HAP-1 (cell line): ENCODE measurements around the gene HEXB.

Experiments used
- DNase-seq, 2 experiments: peaks; one replicate each; pipeline ENCODE4 v3.0.0-alpha.2; 2016 to 2020; ENCODE audit warnings: low spot score in 2 of 2
- H3K27me3 ChIP-seq: fragments of 250-450 bp; sonication (Bioruptor Pico); 2 replicates; pipeline ENCODE4 v1.5.1; 2020; ENCODE audit warnings: low read depth, mild to moderate bottlenecking, moderate library complexity
- H3K36me3 ChIP-seq: fragments of 250-450 bp; sonication (Bioruptor Pico); replicated peaks from 2 replicates; pipeline ENCODE4 v1.5.1; 2020; ENCODE audit warnings: mild to moderate bottlenecking
- H3K4me1 ChIP-seq: fragments of 250-450 bp; sonication (Bioruptor Pico); 2 replicates; pipeline ENCODE4 v1.5.1; 2020; ENCODE audit warnings: mild to moderate bottlenecking
- H3K4me3 ChIP-seq: fragments of 250-450 bp; sonication (Bioruptor Pico); 2 replicates; pipeline ENCODE4 v1.5.1; 2020; ENCODE audit warnings: mild to moderate bottlenecking, moderate library complexity
- H3K9me3 ChIP-seq: fragments of 250-450 bp; sonication (Bioruptor Pico); 2 replicates; pipeline ENCODE4 v1.5.1; 2020; ENCODE audit warnings: mild to moderate bottlenecking, moderate library complexity
- in situ Hi-C: fragments of 300-500 bp; cut with MboI; formaldehyde crosslinking; loops from 3 replicates; pipeline ENCODE4 v1.14.3; 2020; ENCODE audit warnings: low sequenced_read_pairs, inconsistent platforms, mixed read lengths

The HEXB gene

GRCh38 chr5:74684900-74685851 lies at the start of gene HEXB:
TSS of gene HEXB (plus strand) at chr5:74685233. CDS start at chr5:74685261, 28 bp downstream.
- in situ Hi-C loops, result no loop called here
- Histone ChIP-seq H3K4me3 (peak within 1 kb of the TSS; percentile 69), H3K9me3 (no peaks in the 10 kb centered on the region), H3K4me1 (peaks cover 7% of the 10 kb centered on the region), H3K36me3 (peaks cover 7% of the 10 kb centered on the region), H3K27me3 (no peaks in the 10 kb centered on the region)
- peak; percentile 55 to 89 for DNase-seq

DNA sequence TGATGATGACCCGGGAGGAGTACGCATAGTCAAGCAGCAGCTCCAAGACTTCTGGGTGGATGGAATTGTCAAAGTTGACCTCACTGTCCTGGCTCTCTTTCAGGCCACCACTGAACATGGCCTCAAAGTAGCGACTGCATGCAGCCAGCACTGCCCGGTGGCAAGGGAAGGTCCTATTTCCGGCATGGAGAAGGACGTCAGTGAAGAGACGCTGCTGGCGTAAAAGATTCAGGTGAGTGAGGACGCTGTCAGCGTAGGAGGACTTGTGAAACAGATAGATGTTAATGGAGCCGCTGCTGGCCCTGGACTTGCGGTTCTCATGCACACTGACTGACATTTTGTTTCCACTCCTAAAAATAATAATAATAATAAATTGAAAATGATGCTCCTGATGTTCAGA lies 48.9 kb upstream of the HEXB start:
- H3K4me3 ChIP-seq, result no peak overlapping the region
- no peaks in the 10 kb centered on the region for H3K27me3 ChIP-seq
- in situ Hi-C loops, result loop anchor here (25.0 kb wide), 1 partner anchor 599 kb away; no protein-coding TSS in a partner anchor
- H3K36me3 ChIP-seq, result no peaks in the 10 kb centered on the region
- DNase-seq, result no peak
- no peaks in the 10 kb centered on the region for H3K9me3 ChIP-seq
- peaks cover 16% of the 10 kb centered on the region for H3K4me1 ChIP-seq

DNA sequence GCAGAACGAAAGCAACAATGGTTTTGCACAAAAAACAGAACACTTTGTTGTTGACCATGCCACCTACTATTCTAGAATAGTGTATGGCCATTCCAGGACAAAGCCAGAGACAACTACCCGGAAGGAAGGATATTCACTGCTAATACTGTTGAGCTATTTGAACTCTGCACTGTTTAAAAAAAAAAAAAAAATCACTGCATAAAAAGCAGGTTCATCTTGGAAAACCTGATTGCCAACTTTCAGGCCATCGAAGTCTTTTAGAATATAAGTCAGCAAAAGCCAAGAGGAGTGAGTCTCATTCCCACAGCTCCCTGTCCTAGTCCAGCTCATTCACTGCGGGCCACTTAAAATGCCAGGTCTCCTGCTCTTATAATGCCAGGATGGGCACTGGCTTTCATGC lies 48.5 kb upstream of the HEXB start:
- in situ Hi-C loops, result loop anchor here (25.0 kb wide), 1 partner anchor 599 kb away; no protein-coding TSS in a partner anchor
- no peaks in the 10 kb centered on the region for H3K27me3 ChIP-seq
- no peak overlapping the region for H3K4me3 ChIP-seq
- H3K4me1 ChIP-seq, result peaks cover 17% of the 10 kb centered on the region
- no peaks in the 10 kb centered on the region for H3K9me3 ChIP-seq
- no peaks in the 10 kb centered on the region for H3K36me3 ChIP-seq
- no peak for DNase-seq

DNA sequence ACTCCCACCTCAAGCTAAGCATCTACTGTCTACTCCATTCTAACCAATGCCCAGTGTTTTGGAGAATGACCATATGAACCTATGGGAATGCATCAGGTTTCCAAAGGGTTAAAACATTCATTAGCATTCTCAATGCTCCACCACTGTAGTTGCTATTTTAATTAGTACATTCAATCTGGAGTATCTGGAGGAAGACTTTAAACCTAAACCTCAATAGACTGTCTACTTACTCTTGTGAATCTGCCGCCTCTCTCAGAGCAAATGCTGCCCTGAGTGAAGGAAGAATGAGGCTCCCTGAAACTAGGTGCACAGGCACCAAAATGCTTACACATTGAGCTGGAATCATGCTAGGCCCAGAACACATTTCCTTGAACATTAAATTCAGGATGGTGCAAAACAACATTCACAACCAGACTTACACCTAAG lies 46.5 kb upstream of the HEXB start:
- Histone ChIP-seq H3K9me3 (no peaks in the 10 kb centered on the region), H3K27me3 (no peaks in the 10 kb centered on the region), H3K36me3 (no peaks in the 10 kb centered on the region), H3K4me3 (no peak overlapping the region), H3K4me1 (peaks cover 12% of the 10 kb centered on the region)
- in situ Hi-C loops, result loop anchor here (25.0 kb wide), 1 partner anchor 601 kb away; no protein-coding TSS in a partner anchor
- DNase-seq, result no peak

GRCh38 chr5:74638970-74639806 lies 45.8 kb upstream of the HEXB start:
- Histone ChIP-seq H3K4me3 (peak overlapping the region; percentile 54), H3K9me3 (no peaks in the 10 kb centered on the region), H3K27me3 (no peaks in the 10 kb centered on the region), H3K36me3 (no peaks in the 10 kb centered on the region), H3K4me1 (peaks cover 9% of the 10 kb centered on the region)
- DNase-seq, result peak in 1 of 2 experiments; percentile 18
- in situ Hi-C loops, result loop anchor here (25.0 kb wide), 1 partner anchor 602 kb away; no protein-coding TSS in a partner anchor

GRCh38 chr5:74639807-74640449 lies 45.1 kb upstream of the HEXB start:
- peak in 1 of 2 experiments; percentile 63 for DNase-seq
- Histone ChIP-seq H3K4me1 (peaks cover 9% of the 10 kb centered on the region), H3K9me3 (no peaks in the 10 kb centered on the region), H3K27me3 (no peaks in the 10 kb centered on the region), H3K36me3 (no peaks in the 10 kb centered on the region), H3K4me3 (peak overlapping the region; percentile 54)
- in situ Hi-C loops, result loop anchor here (25.0 kb wide), 1 partner anchor 603 kb away; no protein-coding TSS in a partner anchor

DNA sequence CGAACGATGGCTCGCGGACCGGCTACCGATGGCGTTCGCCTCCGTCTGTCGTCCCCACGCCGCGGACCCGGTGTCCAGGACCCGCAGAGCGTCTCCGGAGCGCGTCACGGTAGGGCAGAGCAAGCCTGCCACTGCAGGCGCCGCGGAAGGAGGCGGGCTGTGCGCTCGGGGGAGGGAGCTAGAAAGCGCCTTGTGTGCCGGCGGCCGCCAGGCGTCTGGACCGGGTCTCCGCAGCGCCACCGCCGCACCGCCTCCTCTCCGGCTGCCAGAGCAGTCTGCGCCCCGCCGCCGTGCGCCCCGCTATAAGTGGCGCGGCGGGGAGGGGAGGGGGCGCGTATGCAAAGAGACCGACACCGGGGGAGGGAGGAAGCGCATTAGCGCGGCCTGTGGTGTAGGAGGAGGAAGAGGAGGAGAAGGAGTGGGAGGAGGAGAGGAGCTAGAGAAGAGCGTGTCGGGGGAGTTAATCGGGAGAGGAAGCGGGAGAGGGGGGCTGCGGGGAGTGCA lies 44.5 kb upstream of the HEXB start, which contains the start of gene ENC1:
TSS of gene ENC1 (minus strand) at position 279 of the 504 bp plus-strand sequence. CDS start 4,243 bp downstream, outside the sequence.
- in situ Hi-C loops, result loop anchor here (25.0 kb wide), 1 partner anchor 603 kb away; no protein-coding TSS in a partner anchor
- Histone ChIP-seq H3K36me3 (no peaks in the 10 kb centered on the region), H3K4me3 (peak within 1 kb of the TSS; percentile 54), H3K9me3 (no peaks in the 10 kb centered on the region), H3K27me3 (no peaks in the 10 kb centered on the region), H3K4me1 (peaks cover 9% of the 10 kb centered on the region)
- DNase-seq, result peak; percentile 80 to 84

DNA sequence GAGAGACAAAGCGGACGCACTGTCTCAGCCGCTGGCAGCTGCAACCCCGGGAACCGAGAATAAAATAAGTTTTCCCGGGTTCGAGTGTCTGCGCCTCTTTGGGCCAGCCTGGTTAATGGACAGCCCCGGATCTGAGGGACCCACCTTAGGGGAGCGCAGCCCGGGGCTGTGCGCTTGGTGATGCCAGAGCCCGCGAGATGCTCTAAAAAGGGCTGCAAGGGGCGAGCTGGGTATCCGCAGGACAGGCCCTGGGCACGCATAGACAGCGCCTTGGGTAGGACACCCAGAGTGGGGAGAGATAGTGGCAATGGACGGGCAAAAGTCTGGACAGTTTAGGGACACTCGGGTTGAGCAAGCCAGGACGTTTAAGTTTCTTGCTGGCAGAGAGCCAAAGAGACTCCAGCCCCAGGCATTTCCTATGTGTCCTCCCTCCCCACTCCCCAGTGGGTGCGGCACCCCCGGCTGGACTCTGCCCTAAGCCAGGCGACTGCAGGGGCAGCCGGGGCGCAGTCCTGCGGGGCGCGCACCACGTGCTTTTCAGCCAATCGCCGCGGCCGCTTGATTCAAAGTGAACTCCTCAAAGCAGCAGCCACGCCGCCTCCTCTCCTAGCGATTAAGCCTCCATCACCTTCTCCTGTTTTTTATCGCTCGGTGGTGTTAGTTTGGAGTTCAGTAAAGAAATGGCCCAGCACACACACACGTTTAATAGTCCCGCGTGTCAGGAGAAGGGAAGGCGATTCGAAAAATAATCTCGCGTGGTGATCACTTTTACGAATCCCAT lies 43.9 kb upstream of the HEXB start:
- Histone ChIP-seq H3K9me3 (no peaks in the 10 kb centered on the region), H3K4me3 (peak overlapping the region; percentile 54), H3K4me1 (peaks cover 9% of the 10 kb centered on the region), H3K36me3 (no peaks in the 10 kb centered on the region), H3K27me3 (no peaks in the 10 kb centered on the region)
- DNase-seq, result peak in 1 of 2 experiments; percentile 60
- in situ Hi-C loops, result loop anchor here (25.0 kb wide), 1 partner anchor 604 kb away; no protein-coding TSS in a partner anchor

GRCh38 chr5:74641735-74642542 lies 43.1 kb upstream of the HEXB start:
- H3K36me3 ChIP-seq, result no peaks in the 10 kb centered on the region
- H3K4me3 ChIP-seq, result no peak overlapping the region
- no peak for DNase-seq
- in situ Hi-C loops, result loop anchor here (25.0 kb wide), 1 partner anchor 605 kb away; no protein-coding TSS in a partner anchor
- H3K27me3 ChIP-seq, result no peaks in the 10 kb centered on the region
- no peaks in the 10 kb centered on the region for H3K9me3 ChIP-seq
- H3K4me1 ChIP-seq, result peaks cover 11% of the 10 kb centered on the region

- in situ Hi-C loops, result loop anchor here (25.0 kb wide), 1 partner anchor 605 kb away; no protein-coding TSS in a partner anchor
- peaks cover 12% of the 10 kb centered on the region for H3K4me1 ChIP-seq
Measured at GRCh38 chr5:74642543-74642863, 42.5 kb upstream of the HEXB start.

DNA sequence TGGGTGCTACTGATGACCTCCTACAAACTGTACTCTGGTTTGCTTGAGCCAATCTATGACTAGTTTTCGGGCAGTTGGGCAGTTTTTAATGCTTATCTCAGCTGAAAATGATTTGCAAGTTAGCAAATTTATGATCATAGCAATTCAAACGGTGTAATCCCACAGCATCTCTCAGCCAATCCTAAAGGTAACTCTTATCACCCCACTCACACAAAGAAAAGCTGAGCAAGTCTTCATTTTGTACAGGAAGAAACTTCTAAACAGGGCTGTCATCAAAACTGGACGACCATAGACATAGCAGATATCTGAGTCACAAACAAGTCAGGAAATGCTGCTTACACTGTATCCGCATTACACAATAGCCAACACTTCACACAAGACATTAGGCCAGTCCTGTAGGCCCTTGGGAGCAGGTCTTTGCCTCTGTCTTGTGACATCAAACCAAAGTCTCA lies 41.9 kb upstream of the HEXB start:
- H3K4me3 ChIP-seq, result no peak overlapping the region
- DNase-seq, result no peak
- in situ Hi-C loops, result loop anchor here (25.0 kb wide), 1 partner anchor 606 kb away; no protein-coding TSS in a partner anchor
- no peaks in the 10 kb centered on the region for H3K9me3 ChIP-seq
- no peaks in the 10 kb centered on the region for H3K27me3 ChIP-seq
- peaks cover 12% of the 10 kb centered on the region for H3K4me1 ChIP-seq
- no peaks in the 10 kb centered on the region for H3K36me3 ChIP-seq

More at GRCh38 chr5:74642543-74642863, 42.5 kb upstream of the HEXB start:
- Histone ChIP-seq H3K4me3 (no peak overlapping the region), H3K36me3 (no peaks in the 10 kb centered on the region), H3K9me3 (no peaks in the 10 kb centered on the region), H3K27me3 (no peaks in the 10 kb centered on the region)
- no peak for DNase-seq
